Endothelial cell of umbilical vein (primary cell): Measurements from ENCODE around the gene SLC25A18. TPM values are rescaled to one million over a fixed set of nuclear protein-coding genes. Genes with fewer than 3 reads are reported as not detected.

ENCODE experiments used
- BruUV-seq: library from RNA; stranded (reverse); fragments of 400-500 nt; replicated peaks from 2 replicates; lab custom pipeline; 2021; lab: Mats Ljungman, UMichigan
- CTCF ChIA-PET: fragments of 300-600, 350-600 bp; sonication (Branson Sonifier 250); formaldehyde crosslinking; loops from one replicate; lab custom pipeline; 2021; ENCODE audit warnings: antibody characterized with exemption, inconsistent platforms; lab: Charles Lee
- POLR2A ChIA-PET: fragments of 300-600, 350-600 bp; sonication (Branson Sonifier 250); formaldehyde crosslinking; loops from one replicate; lab custom pipeline; 2021; ENCODE audit warnings: antibody characterized with exemption, inconsistent platforms; lab: Charles Lee
- DNase-seq: peaks from one replicate; pipeline ENCODE4 v3.0.0-alpha.2; 2011; ENCODE audit warnings: low read depth, low spot score
- FAIRE-seq: peaks from 2 replicates; lab custom pipeline; 2011; peaks lifted over from hg19 to GRCh38; lab: Jason Lieb, UNC
- H2AFZ ChIP-seq: 2 replicates; pipeline ENCODE4 v1.6.0; 2012; ENCODE audit warnings: low read depth, low read length, control low read depth, inconsistent platforms
- H3K27ac ChIP-seq: 2 replicates; pipeline ENCODE4 v1.5.1; 2011; ENCODE audit warnings: low read depth, mild to moderate bottlenecking, control low read depth, low read length, moderate library complexity; ENCODE audit not compliant: insufficient read depth
- H3K27me3 ChIP-seq, 2 experiments: 2 replicates each; pipeline versions ENCODE4 v1.6.0 to v1.6.1; 2011; ENCODE audit warnings: low read length in 2 of 2, mixed read lengths in 1 of 2; ENCODE audit not compliant: control insufficient read depth in 2 of 2, insufficient read depth in 2 of 2
- H3K36me3 ChIP-seq, 2 experiments: 2 replicates in 1 of 2; 3 replicates in 1 of 2; pipeline ENCODE4 v1.5.1; 2011; ENCODE audit warnings: low read length in 2 of 2, mild to moderate bottlenecking in 1 of 2, moderate library complexity in 1 of 2; ENCODE audit not compliant: control insufficient read depth in 2 of 2, insufficient read depth in 2 of 2; ENCODE audit errors: extremely low read depth in 1 of 2
- H3K4me1 ChIP-seq: 3 replicates; pipeline ENCODE4 v1.5.1; 2011; ENCODE audit warnings: mild to moderate bottlenecking, low read length; ENCODE audit not compliant: control insufficient read depth, insufficient read depth; ENCODE audit errors: extremely low read depth
- H3K4me2 ChIP-seq: 2 replicates; pipeline ENCODE4 v1.6.1; 2011; ENCODE audit warnings: low read length, control low read depth, mixed read lengths; ENCODE audit not compliant: insufficient read depth
- H3K4me3 ChIP-seq, 3 experiments: fragments of 200-600 bp in 1 of 3; sonication (generic), shearing (Covaris generic) in 1 of 3; replicated peaks in 1 of 3; 2 replicates each; pipeline ENCODE4 v1.5.1; 2011 to 2016; ENCODE audit warnings: control low read depth in 3 of 3, low read length in 3 of 3, mild to moderate bottlenecking in 2 of 3, inconsistent platforms in 1 of 3, low read depth in 1 of 3, moderate library complexity in 1 of 3; ENCODE audit not compliant: insufficient read depth in 1 of 3
- H3K79me2 ChIP-seq: 2 replicates; pipeline ENCODE4 v1.6.0; 2012; ENCODE audit warnings: low read length, inconsistent platforms; ENCODE audit not compliant: control insufficient read depth, insufficient read depth
- H3K9ac ChIP-seq: replicated peaks from 2 replicates; pipeline ENCODE3; 2011; ENCODE audit warnings: low read length, control low read depth; ENCODE audit not compliant: insufficient read depth; ENCODE audit errors: extremely low read depth
- H3K9me1 ChIP-seq: replicated peaks from 3 replicates; pipeline ENCODE4 v1.6.0; 2011; ENCODE audit warnings: mild to moderate bottlenecking, low read length; ENCODE audit not compliant: control insufficient read depth, insufficient read depth; ENCODE audit errors: extremely low read depth
- H3K9me3 ChIP-seq: replicated peaks from 2 replicates; pipeline ENCODE4 v1.5.1; 2012; ENCODE audit warnings: low read length, inconsistent platforms; ENCODE audit not compliant: control insufficient read depth, insufficient read depth
- H4K20me1 ChIP-seq: replicated peaks from 2 replicates; pipeline ENCODE3; 2011; ENCODE audit warnings: mild to moderate bottlenecking, low read length; ENCODE audit not compliant: control insufficient read depth, insufficient read depth; ENCODE audit errors: extremely low read depth
- EZH2 ChIP-seq: IDR thresholded peaks from 2 replicates; pipeline ENCODE4 v1.6.1; 2012; ENCODE audit warnings: borderline replicate concordance, low read depth, mild to moderate bottlenecking, moderate library complexity, low read length, inconsistent platforms; ENCODE audit not compliant: severe bottlenecking
- FOS ChIP-seq: IDR thresholded peaks from 2 replicates; pipeline ENCODE4 v1.6.1; 2011; ENCODE audit warnings: mild to moderate bottlenecking, low read length, moderate library complexity, borderline replicate concordance; ENCODE audit not compliant: insufficient read depth
- GATA2 ChIP-seq: IDR thresholded peaks from 2 replicates; pipeline ENCODE4 v1.7.0; 2011; ENCODE audit warnings: low read depth, mild to moderate bottlenecking, moderate library complexity, mixed read lengths, low read length; ENCODE audit not compliant: insufficient read length, insufficient read depth
- JUN ChIP-seq: IDR thresholded peaks from 2 replicates; pipeline ENCODE4 v1.6.1; 2011; ENCODE audit warnings: borderline replicate concordance, low read depth; ENCODE audit not compliant: insufficient read length, insufficient read depth
- MYC ChIP-seq: IDR thresholded peaks from one replicate; pipeline ENCODE4 v1.6.1; 2011; ENCODE audit warnings: mild to moderate bottlenecking, low read depth, low read length
- POLR2A ChIP-seq: IDR thresholded peaks from 2 replicates; pipeline ENCODE4 v1.6.1; 2012; ENCODE audit warnings: low read depth, mild to moderate bottlenecking, control low read depth, low read length
- POLR2AphosphoS5 ChIP-seq: IDR thresholded peaks from 2 replicates; pipeline ENCODE4 v1.6.1; 2012; ENCODE audit warnings: low read depth, mild to moderate bottlenecking, control low read depth, low read length, moderate library complexity; ENCODE audit not compliant: insufficient read depth
- dilution Hi-C: fragments of 300-500 bp; cut with MboI; formaldehyde crosslinking; loops from one replicate; pipeline ENCODE4 v1.15.0; 2019; ENCODE audit warnings: low sequenced_read_pairs; ENCODE audit not compliant: extremely low pct_ligation_motif_present
- intact Hi-C: fragments of 100-400 bp; cut with micrococcal nuclease; formaldehyde crosslinking; loops from one replicate; pipeline ENCODE4 v1.10.0; 2022
- polyA plus RNA-seq, 4 experiments: library from polyadenylated mRNA; depleted of rRNA in 3 of 4; stranded (reverse) in 3 of 4; unstranded in 1 of 4; fragments of >200 nt; gene quantifications; 2 replicates each; pipeline versions ENCODE4 v1.2.1 to v1.2.3, GENCODE V29; 2011 to 2012; ENCODE audit warnings: missing spikeins in 1 of 4
- total RNA-seq: library from RNA; stranded (reverse); gene quantifications from 2 replicates; pipeline ENCODE4 v1.2.3, GENCODE V29; 2021
- TF ChIP-seq, protein P1 (sequence below): IDR thresholded peaks from 2 replicates; pipeline ENCODE4 v1.6.1; 2011; ENCODE audit not compliant: insufficient read depth, insufficient read length
- TF ChIP-seq, protein P2 (sequence below), 2 donors: IDR thresholded peaks; 1 replicate in 1 of 2; 2 replicates in 1 of 2; pipeline ENCODE4 v1.5.1; 2011; ENCODE audit warnings: low read length in 2 of 2, mild to moderate bottlenecking in 2 of 2, moderate library complexity in 2 of 2, control low read depth in 1 of 2, inconsistent platforms in 1 of 2, low read depth in 1 of 2; ENCODE audit not compliant: insufficient read depth in 1 of 2; ENCODE audit errors: extremely low read depth in 1 of 2

The SLC25A18 gene
- total and polyA plus RNA-seq, 2 donors (not counting 3 experiments of a cell fraction or from before 2014, with no cell fraction given) = not detected

DNA sequence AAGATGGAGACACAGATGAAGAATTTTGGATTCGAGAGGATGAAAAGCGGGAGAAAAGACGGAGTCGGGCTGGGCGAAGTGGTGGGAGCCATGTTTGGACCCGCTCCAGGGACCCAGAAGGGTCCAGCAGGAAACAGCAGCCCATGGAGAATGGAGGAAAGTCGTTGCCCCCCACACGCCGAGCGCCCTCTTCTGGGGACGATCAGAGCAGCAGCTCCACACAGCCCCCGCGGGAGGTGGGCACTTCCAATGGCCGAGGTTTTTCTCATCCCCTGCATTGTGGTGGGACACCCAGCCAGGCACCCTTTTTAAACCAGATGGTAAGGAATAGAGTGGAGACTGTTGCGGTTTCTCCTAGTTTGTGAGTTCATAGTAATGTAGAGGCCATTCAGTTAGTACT is 22.8 kb upstream of the SLC25A18 start:
- no peaks in the 10 kb centered on the region for H3K9me1 ChIP-seq
- intact Hi-C loops = no loop called here
- dilution Hi-C loops = no loop called here
- DNase-seq (no peak), FAIRE-seq (no peak)
- H4K20me1 ChIP-seq = no peaks in the 10 kb centered on the region
- H3K4me1 ChIP-seq = no peaks in the 10 kb centered on the region
- CTCF ChIA-PET = no interaction called here
- POLR2A ChIA-PET = no interaction called here
- H3K4me3 ChIP-seq = no peak overlapping the region
- no peak overlapping the region for H2AFZ ChIP-seq
- H3K9me3 ChIP-seq = no peaks in the 10 kb centered on the region
- BruUV-seq = no TSS peak
- H3K79me2 ChIP-seq = no peaks in the 10 kb centered on the region
- TF ChIP-seq FOS (no peak), MYC (no peak), POLR2AphosphoS5 (no peak), GATA2 (no peak), EZH2 (no peak), JUN (no peak), POLR2A (no peak)
- TF ChIP-seq, protein P1, sequence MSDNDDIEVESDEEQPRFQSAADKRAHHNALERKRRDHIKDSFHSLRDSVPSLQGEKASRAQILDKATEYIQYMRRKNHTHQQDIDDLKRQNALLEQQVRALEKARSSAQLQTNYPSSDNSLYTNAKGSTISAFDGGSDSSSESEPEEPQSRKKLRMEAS = no peak
- TF ChIP-seq, protein P2, sequence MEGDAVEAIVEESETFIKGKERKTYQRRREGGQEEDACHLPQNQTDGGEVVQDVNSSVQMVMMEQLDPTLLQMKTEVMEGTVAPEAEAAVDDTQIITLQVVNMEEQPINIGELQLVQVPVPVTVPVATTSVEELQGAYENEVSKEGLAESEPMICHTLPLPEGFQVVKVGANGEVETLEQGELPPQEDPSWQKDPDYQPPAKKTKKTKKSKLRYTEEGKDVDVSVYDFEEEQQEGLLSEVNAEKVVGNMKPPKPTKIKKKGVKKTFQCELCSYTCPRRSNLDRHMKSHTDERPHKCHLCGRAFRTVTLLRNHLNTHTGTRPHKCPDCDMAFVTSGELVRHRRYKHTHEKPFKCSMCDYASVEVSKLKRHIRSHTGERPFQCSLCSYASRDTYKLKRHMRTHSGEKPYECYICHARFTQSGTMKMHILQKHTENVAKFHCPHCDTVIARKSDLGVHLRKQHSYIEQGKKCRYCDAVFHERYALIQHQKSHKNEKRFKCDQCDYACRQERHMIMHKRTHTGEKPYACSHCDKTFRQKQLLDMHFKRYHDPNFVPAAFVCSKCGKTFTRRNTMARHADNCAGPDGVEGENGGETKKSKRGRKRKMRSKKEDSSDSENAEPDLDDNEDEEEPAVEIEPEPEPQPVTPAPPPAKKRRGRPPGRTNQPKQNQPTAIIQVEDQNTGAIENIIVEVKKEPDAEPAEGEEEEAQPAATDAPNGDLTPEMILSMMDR (IDR thresholded peaks at IDR 0.05; ENCODE audit: extremely low read depth in 1 of 2, insufficient read depth in 1 of 2, low read depth in 1 of 2, low read length in 2 of 2) = no peak
- H3K9ac ChIP-seq = no peak overlapping the region
- no peak overlapping the region for H3K27ac ChIP-seq
- H3K4me2 ChIP-seq = no peak overlapping the region
- no peaks in the 10 kb centered on the region for H3K36me3 ChIP-seq
- peaks cover 0 to 3% of the 10 kb centered on the region in 2 experiments for H3K27me3 ChIP-seq
